ENCODE data around the gene CYB5B. TPM values are rescaled to one million over a fixed set of nuclear protein-coding genes. Genes with fewer than 3 reads are reported as not detected.

Gene CYB5B
- total RNA-seq, 4 donors from 2014 or later: 29.1 to 74.0 (median 46.6) TPM

- TF ChIP-seq CTCF (IDR thresholded peaks at IDR 0.05; ENCODE audit: low read depth): no peak
Measured at GRCh38 chr16:69402439-69402838, 22.0 kb upstream of the CYB5B start.

GRCh38 chr16:69404275-69404805 lies 20.1 kb upstream of the CYB5B start:
- TF ChIP-seq CTCF (IDR thresholded peaks at IDR 0.05; ENCODE audit: low read depth): no peak

- no peak for TF ChIP-seq CTCF (IDR thresholded peaks at IDR 0.05; ENCODE audit: low read depth)
Measured at GRCh38 chr16:69405326-69405725, 19.1 kb upstream of the CYB5B start.

GRCh38 chr16:69405757-69406156 lies 18.7 kb upstream of the CYB5B start:
- no peak for TF ChIP-seq CTCF (IDR thresholded peaks at IDR 0.05; ENCODE audit: low read depth)

- no peak for TF ChIP-seq CTCF (IDR thresholded peaks at IDR 0.05; ENCODE audit: low read depth)
Measured at GRCh38 chr16:69406780-69407331, 17.6 kb upstream of the CYB5B start.

- no peak for TF ChIP-seq CTCF (IDR thresholded peaks at IDR 0.05; ENCODE audit: low read depth)
Measured at GRCh38 chr16:69407702-69408323, 16.6 kb upstream of the CYB5B start.

GRCh38 chr16:69408475-69408874 lies 15.9 kb upstream of the CYB5B start:
- no peak for TF ChIP-seq CTCF (IDR thresholded peaks at IDR 0.05; ENCODE audit: low read depth)

Data from subcutaneous adipose tissue (tissue), 4 donors.